Measurements from ENCODE around the gene CSNK2A1.

Gene CSNK2A1

GRCh38 chr20:444862-445426 is 98.6 kb downstream of the CSNK2A1 start:
- H3K4me3 ChIP-seq (replicated peaks in 1 of 2; ENCODE audit: low read depth in 2 of 2, low read length in 2 of 2): no peak overlapping the region
- TF ChIP-seq CTCF (IDR thresholded peaks at IDR 0.05; ENCODE audit: low read depth, low read length): no peak
- peak; percentile 28 to 69 for DNase-seq (ENCODE audit: low read depth in 2 of 2)

- H3K4me3 ChIP-seq (replicated peaks in 1 of 2; ENCODE audit: low read depth in 2 of 2, low read length in 2 of 2): no peak overlapping the region
- TF ChIP-seq CTCF (IDR thresholded peaks at IDR 0.05; ENCODE audit: low read depth, low read length): no peak
- no peak for DNase-seq (ENCODE audit: low read depth in 2 of 2)
These were observed 99.5 kb downstream of the CSNK2A1 start for GRCh38 chr20:444117-444516.

- no peak for TF ChIP-seq CTCF (IDR thresholded peaks at IDR 0.05; ENCODE audit: low read depth, low read length)
- no peak for DNase-seq (ENCODE audit: low read depth in 2 of 2)
- no peak overlapping the region for H3K4me3 ChIP-seq (replicated peaks in 1 of 2; ENCODE audit: low read depth in 2 of 2, low read length in 2 of 2)
These were observed 100.3 kb downstream of the CSNK2A1 start for GRCh38 chr20:443223-443775.

DNA sequence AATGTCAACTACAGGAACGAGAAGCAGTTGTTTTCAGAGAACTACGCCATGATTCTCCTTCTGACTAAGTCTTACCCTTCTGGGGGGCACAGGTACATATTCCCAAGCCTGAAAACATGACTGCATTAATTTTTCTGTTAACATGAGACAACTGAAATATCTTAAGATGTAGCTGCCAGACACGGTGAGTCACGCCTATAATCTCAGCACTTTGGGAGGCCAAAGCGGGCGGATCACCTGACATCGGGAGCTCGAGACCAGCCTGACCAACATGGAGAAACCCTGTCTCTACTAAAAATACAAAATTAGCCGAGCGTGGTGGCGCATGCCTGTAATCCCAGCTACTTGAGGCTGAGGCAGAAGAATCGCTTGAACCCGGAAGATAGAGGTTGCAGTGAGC is 103.0 kb downstream of the CSNK2A1 start:
- TF ChIP-seq CTCF (IDR thresholded peaks at IDR 0.05; ENCODE audit: low read depth, low read length): no peak
- DNase-seq (ENCODE audit: low read depth in 2 of 2): peak in 1 of 2 donors; percentile 26

GRCh38 chr20:440148-440547 is 103.4 kb downstream of the CSNK2A1 start:
- no peak for TF ChIP-seq CTCF (IDR thresholded peaks at IDR 0.05; ENCODE audit: low read depth, low read length)
- DNase-seq (ENCODE audit: low read depth in 2 of 2): no peak
- H3K4me3 ChIP-seq (replicated peaks in 1 of 2; ENCODE audit: low read depth in 2 of 2, low read length in 2 of 2): no peak overlapping the region

More for the DNA sequence above, 103.0 kb downstream of the CSNK2A1 start:
- no peak overlapping the region for H3K4me3 ChIP-seq (replicated peaks in 1 of 2; ENCODE audit: low read depth in 2 of 2, low read length in 2 of 2)

DNA sequence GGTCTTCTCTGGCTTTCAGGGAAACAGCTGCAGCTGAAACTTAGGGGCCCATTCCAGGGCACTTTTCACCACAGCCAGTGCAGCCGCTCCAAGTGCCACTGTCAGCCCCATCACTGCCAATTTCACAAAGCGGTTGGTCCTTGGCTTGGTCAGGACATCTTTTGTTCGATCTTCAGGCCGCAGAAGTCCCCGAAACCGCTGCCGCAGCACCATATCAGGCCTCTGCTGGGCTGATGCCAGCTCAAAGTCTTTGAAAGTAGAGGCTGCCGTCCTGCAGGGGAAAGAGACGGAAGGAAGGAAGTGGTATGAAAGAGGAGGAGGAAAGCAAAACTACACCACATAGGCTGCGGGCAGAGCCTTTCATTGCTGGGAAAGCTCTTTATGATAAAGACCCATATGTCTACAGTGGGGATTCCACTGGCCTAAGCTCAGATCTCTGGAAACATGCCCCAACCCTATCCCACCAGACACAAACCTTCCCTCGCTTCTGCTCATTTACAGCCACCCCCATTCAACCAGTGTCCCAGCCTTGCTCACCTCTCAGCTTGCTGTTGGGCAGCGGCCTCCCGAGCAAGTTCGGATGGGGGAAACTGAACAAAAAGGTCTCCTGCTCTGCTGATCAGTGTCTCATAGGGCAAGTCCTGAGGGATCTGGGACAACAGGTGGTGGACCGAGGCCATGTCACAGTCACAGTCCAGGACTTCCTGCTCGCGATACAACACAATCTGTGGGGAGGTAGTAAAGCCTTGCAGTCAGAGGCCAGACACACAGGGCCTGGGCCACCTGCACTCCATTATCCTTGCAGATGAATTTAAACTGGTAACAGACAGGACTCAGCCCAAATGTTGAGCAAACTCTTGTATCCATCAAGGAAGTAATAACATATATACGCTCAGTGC is 104.8 kb downstream of the CSNK2A1 start:
- no peak for DNase-seq (ENCODE audit: low read depth in 2 of 2)
- TF ChIP-seq CTCF (IDR thresholded peaks at IDR 0.05; ENCODE audit: low read depth, low read length): no peak
- H3K4me3 ChIP-seq (replicated peaks in 1 of 2; ENCODE audit: low read depth in 2 of 2, low read length in 2 of 2): no peak overlapping the region

All from cardiac fibroblast (primary cell).